ENCODE data around the gene INTS7.

GRCh38 chr1:212034516-212035122, 738 bp downstream of the INTS7 start:
- TF ChIP-seq POLR2AphosphoS5 (IDR thresholded peaks at IDR 0.05; ENCODE audit: borderline replicate concordance, low read depth, low read length) (no peak), EZH2 (IDR thresholded peaks at IDR 0.05) (no peak)
